ENCODE data around the gene FAM98C. TPM values are rescaled to one million over a fixed set of nuclear protein-coding genes. Genes with fewer than 3 reads are reported as not detected.

The FAM98C gene
- total and polyA plus RNA-seq, 10 donors: 18.0 to 27.4 (median 25.2) TPM

DNA sequence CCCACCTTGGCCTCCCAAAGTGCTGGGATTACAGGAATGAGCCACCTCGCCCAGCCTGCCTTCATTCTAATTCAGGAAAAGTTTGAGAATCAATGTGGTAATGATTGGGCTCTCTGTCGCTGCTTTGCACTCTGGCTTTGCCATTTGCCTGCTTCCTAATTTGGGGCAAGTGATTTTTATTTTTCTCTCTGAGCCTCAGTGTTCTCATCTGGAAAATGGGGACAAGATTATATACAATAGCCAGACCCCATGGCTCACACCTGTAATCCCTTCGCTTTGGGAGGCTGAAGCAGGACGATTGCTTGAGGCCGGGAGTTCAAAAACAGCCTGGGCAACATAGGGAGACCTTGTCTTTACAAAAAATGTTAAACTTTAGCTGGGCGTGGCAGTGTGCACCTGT lies 34.4 kb downstream of the FAM98C start:
- no peaks in the 10 kb centered on the region for H3K9me3 ChIP-seq
- no peak overlapping the region for H3K27ac ChIP-seq
- peaks cover 0 to 74% (median 30%) of the 10 kb centered on the region in 7 donors for H3K27me3 ChIP-seq (replicated peaks in 1 of 7)
- no peak for TF ChIP-seq CTCF (IDR thresholded peaks at IDR 0.05 in 8 of 11, conservative IDR thresholded peaks at IDR 0.05 in 3 of 11)
- no peak for TF ChIP-seq POLR2A (IDR thresholded peaks at IDR 0.05)
- TF ChIP-seq POLR2AphosphoS5 (IDR thresholded peaks at IDR 0.05): no peak
- no peaks in the 10 kb centered on the region for H3K36me3 ChIP-seq
- peaks cover 0 to 17% (median 9%) of the 10 kb centered on the region in 6 donors for H3K4me1 ChIP-seq
- H3K4me3 ChIP-seq: no peak overlapping the region
- intact Hi-C loops (cut with DNase I; ENCODE audit: low total_unique reads): no loop called here
- DNase-seq: no peak
- 89 to 96% (median 93%) methylated on average over 6 of the region's 6 CpGs for WGBS, 5 donors

- peaks cover 0 to 17% (median 9%) of the 10 kb centered on the region in 6 donors for H3K4me1 ChIP-seq
- no peaks in the 10 kb centered on the region for H3K36me3 ChIP-seq
- no peak for DNase-seq
- H3K27ac ChIP-seq: no peak overlapping the region
- no peak for TF ChIP-seq POLR2AphosphoS5 (IDR thresholded peaks at IDR 0.05)
- WGBS, 5 donors: 82 to 92% (median 84%) methylated on average over 2 of the region's 2 CpGs
- intact Hi-C loops (cut with DNase I; ENCODE audit: low total_unique reads): no loop called here
- H3K4me3 ChIP-seq: no peak overlapping the region
- peaks cover 0 to 74% (median 28%) of the 10 kb centered on the region in 7 donors for H3K27me3 ChIP-seq (replicated peaks in 1 of 7)
- H3K9me3 ChIP-seq: no peaks in the 10 kb centered on the region
Measured at GRCh38 chr19:38437917-38438316, 35.0 kb downstream of the FAM98C start.

DNA sequence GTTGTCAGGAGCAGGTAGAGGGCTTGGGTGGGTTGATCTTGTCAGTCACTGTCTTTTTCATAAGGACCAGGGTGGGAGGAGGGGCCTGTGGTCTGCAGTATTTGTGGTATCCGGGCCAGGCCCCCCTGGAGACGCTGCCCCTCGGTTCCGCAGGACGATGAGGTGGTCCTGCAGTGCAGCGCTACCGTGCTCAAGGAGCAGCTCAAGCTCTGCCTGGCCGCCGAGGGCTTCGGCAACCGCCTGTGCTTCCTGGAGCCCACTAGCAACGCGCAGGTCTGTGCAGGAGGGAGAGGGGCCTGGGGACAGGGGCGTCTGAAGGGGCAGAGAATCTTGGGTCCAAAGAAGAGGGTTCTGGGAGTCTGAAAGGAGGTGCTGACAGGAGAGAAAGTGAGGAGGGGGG lies 37.7 kb downstream of the FAM98C start:
- Histone ChIP-seq H3K27me3 (replicated peaks in 1 of 7) (peaks cover 0 to 48% (median 7%) of the 10 kb centered on the region in 7 donors), H3K36me3 (no peaks in the 10 kb centered on the region), H3K27ac (no peak overlapping the region), H3K4me1 (no peaks in the 10 kb centered on the region), H3K9me3 (no peaks in the 10 kb centered on the region), H3K4me3 (no peak overlapping the region)
- TF ChIP-seq CTCF (IDR thresholded peaks at IDR 0.05 in 8 of 11, conservative IDR thresholded peaks at IDR 0.05 in 3 of 11) (no peak), POLR2AphosphoS5 (IDR thresholded peaks at IDR 0.05) (no peak), POLR2A (IDR thresholded peaks at IDR 0.05) (no peak)
- 74 to 88% (median 82%) methylated on average over 14 of the region's 14 CpGs for WGBS, 5 donors
- DNase-seq: no peak
- intact Hi-C loops (cut with DNase I; ENCODE audit: low total_unique reads): no loop called here

DNA sequence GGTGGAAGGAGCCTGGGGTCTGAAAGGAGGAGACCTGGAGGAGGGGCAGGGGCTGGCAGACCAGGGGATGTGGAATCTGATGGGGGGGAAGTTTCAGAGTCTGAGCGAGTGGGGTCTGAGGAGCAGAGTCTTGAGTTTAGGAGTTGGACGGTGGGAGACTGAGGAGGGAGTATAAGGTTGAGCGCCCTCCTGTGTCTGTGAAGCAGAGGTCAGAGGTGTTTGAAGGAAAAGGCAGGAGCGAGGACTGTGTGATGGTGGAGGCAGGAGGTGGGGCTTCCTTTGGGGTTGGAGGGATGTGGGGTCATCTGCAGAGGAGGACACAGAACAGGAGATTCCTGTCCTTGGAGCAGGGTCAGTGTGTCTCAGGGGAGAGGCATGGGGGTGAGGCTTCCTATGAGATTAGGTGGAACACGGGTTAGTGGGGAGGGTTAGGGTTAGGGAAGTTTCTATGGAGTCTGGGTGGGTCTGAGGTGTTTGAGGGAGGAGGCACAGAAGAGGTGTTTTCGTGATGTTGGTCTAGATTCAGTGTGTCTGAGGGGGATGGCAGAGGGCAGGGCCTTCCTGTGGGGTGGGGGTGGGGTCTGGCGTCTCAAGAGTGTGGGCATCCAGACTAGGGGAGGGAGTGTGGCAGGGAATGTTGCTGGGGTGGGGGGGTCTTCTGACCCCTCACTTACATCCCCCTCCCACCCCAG lies 38.9 kb downstream of the FAM98C start:
- Histone ChIP-seq H3K27ac (no peak overlapping the region), H3K4me3 (no peak overlapping the region), H3K36me3 (no peaks in the 10 kb centered on the region), H3K27me3 (replicated peaks in 1 of 7) (peaks cover 0 to 38% (median 0%) of the 10 kb centered on the region in 7 donors), H3K9me3 (no peaks in the 10 kb centered on the region), H3K4me1 (no peaks in the 10 kb centered on the region)
- WGBS, 5 donors: 33 to 46% (median 43%) methylated on average over 6 to 7 of the region's 7 CpGs
- intact Hi-C loops (cut with DNase I; ENCODE audit: low total_unique reads): no loop called here
- no peak for DNase-seq
- TF ChIP-seq POLR2A (IDR thresholded peaks at IDR 0.05) (no peak), CTCF (IDR thresholded peaks at IDR 0.05 in 8 of 11, conservative IDR thresholded peaks at IDR 0.05 in 3 of 11) (peak in 1 of 11 experiments; percentile 9), POLR2AphosphoS5 (IDR thresholded peaks at IDR 0.05) (no peak)

Data from spleen (tissue), 11 donors.